Stimulated activated CD4-positive, alpha-beta T cell treated with anti-CD3 and anti-CD28 coated beads, Interleukin-15, amount 100 ng/mL, for 1 hour (primary cell): ENCODE measurements around the gene PVALB.

Source experiments
- DNase-seq, 2 donors: peaks; one replicate each; pipeline ENCODE4 v3.0.0-alpha.2; 2020; ENCODE audit warnings: low read depth in 1 of 2, low spot score in 1 of 2

PVALB gene

DNA sequence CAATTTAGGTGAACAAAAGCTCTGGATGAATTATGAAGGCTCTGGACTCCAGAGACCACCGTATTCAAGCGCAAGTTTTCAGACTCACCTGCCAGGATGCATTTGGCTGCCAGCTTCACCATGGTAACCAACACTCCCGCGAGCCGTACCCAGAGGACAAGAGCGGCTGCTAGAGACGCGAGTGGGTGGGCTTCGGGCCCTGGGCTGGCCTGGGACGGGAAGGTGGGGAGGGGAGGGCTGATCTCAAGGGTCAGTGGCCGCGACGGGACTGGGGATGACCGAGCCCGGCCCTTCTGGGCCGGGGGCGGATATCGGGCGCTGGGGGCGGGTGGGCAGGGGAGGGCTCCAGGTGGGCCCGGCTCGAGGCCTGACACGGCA, 41.3 kb downstream of the PVALB start:
- DNase-seq = no peak

DNA sequence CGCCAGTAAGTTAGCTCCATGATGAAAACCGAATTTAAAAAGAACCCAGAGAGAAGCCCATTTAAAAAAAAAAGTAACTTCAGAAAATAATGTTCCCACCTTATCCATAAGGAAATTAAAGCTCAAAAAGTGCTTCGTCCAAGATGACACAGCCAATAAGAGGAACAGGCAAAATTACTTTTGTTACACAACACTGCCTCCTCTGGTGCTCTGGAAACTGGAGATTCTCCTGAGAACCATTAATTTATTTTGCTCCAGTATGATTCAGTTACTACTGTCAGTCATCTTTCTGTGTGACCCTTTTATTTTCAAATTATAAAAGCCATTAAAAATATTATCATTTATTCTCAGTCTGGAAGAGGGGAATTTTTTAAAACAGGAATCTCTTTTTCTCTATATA, 42.9 kb downstream of the PVALB start:
- no peak for DNase-seq

DNA sequence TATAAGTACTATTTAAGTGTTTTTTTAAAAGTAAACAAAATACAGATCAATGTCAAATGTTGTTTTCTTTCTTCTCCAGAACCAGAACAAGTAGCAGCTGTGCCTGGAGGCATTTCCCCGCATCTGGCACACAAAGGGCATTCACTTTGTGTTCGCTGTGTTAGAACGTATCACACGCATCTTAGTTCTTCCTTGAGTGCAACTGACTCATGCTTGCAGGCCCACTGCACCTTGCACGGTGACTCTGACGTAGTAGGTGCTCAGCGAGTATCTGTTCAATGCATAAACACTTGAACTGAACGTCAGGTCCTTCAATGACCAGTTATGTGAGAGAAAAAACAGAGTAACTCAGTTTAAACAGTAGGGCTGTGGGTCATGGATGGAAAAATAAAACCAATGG, 44.4 kb downstream of the PVALB start:
- DNase-seq = no peak

DNA sequence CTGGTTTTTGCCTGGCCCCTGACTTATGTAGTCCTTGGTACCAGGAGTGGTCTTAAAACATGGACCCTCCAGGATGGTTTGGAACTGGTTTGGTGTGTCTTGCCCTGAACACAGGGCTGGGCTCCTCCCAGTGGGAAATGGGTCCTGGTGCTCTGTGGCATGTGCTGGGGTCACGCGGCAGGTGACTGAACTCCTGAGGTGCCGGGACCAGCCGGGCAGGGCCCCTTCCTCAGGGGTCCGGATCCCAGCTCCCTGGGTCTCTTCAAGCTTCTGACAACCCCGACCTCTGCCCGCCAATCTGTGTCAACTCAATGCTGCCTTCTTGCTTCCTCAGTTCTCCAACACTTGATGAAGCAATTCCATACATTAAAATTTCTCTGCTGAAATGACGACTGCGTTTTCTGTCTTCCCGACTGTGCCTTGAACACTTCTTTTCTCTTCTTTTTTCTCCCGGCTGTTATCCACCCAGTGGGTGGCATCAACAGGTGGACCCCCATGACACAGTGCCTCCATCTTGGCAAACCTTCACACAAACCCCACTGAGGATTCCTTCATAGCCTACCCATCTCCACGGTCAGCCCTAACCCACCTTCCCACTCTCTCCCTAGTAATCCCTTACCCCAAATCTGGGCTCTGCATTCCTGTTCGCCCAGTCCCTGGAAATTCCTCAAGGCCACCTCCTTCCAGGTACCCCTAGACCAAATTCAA, 45.3 kb downstream of the PVALB start:
- no peak for DNase-seq

DNA sequence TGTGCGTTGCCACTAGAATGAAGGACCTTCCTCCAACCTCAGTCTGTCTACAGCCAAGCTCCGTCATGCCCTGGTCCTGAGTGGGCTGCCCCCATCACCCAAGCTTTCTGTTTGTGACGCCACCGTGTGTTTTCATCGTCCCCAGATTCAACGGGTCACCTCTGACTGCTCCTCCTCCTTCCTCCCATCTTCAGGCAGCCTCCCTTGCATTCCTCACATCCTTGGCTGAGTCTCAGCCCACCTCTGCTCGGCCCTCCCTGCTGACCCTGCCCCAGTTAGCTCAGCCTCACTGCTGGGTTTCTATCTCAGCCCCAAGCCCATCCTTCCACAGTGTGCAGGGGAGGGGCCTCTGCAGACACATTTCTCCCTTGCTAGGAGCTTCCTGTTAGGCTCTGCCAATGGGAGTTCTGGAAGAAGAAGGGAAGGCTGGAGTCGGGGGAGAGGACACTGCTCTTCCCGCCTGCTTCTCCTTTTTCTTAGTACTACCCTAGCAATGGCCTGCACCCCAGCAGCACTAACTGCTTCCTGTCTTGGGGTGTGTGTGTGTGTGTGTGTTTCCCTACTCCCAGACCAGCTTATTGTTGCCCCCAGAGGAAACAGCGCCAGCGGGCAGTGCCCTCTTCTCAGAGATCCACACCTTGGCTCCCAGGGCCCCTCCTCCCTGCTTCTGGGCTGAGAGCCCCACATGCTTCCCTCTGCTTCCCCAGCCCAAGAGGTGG, 46.2 kb downstream of the PVALB start:
- DNase-seq = no peak

DNA sequence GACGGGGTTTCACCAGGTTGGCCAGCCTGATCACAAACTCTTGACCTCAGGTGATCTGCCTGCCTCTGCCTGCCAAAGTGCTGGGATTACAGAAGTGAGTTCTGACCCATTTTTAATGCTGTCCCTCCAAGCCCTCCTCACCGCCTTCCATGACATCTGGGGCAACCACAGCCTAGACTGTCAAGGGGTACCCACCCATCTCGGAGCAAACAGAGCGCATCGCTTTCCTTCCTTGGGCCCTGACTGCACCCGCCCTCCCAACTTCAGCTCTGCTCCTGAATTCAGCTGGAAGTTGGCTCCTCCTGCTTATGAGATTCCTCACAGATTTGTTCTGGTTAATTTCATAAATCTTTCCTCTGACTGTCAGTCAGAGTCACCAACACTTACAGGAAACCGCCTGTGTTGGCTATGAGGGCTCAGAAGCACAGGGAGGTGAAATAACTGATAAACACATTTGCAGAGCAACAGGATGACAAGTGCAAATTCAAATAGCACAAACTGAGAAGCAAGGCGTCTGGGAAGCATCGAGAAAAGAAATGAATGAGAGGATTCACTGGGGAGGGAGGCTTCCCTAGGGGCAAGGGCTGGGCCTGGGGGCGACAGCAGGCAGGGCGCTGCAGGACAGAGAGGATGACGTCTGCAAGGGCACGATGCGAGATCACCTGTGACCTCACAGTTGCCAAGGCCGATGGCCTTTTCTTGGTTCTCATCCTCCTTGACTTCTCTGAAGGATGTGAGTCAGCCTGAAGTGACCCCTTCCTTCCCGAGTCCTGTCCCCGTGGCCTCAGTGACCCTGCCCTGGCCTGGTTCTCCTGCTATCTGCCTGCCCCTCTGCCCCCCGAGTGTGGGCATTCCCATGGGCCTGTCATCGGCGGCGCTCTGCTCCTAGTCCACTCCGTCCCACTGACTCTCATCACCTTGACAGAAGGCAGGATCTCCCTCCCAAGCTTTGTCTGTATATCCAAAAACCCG, 47.0 kb downstream of the PVALB start:
- DNase-seq = no peak

DNA sequence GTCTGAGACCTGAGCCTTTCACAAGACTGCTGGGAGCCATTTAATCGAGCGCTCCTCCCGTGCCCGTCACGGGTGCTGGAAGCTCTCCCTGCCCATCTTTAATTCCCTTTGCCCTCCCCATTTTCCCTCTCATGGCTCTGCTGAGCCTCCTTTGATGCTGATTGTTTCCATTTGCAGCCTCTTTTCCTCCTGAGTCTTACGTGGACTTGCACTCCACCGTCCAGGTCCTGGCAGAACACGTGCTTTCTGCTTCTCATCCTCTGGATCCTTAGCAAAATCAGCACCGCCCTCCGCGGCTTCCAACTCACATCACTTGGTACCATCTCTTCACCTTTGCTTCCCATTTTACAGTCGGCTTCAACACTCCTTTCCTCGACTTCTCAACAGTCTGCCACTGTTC, 48.2 kb downstream of the PVALB start:
- no peak for DNase-seq

DNA sequence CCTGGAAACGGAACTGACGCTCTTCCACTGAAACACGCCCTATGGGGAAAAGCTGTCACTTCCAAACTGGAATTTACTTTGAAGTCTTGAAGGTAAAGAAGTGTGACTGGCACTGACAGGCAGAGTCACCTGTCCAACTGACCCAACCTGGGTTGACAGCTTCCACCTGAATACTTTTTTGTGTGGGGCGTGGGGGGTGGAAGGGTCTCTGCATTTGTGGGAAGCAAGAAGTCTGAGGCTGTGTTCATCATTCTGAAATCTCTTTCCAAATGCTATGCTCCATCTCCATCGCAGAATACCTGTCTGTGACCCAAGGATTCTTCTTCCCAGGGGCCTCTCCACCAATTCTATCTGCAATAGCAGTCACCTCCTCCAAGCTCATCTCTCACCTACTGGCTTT, 48.7 kb downstream of the PVALB start:
- DNase-seq = no peak

DNA sequence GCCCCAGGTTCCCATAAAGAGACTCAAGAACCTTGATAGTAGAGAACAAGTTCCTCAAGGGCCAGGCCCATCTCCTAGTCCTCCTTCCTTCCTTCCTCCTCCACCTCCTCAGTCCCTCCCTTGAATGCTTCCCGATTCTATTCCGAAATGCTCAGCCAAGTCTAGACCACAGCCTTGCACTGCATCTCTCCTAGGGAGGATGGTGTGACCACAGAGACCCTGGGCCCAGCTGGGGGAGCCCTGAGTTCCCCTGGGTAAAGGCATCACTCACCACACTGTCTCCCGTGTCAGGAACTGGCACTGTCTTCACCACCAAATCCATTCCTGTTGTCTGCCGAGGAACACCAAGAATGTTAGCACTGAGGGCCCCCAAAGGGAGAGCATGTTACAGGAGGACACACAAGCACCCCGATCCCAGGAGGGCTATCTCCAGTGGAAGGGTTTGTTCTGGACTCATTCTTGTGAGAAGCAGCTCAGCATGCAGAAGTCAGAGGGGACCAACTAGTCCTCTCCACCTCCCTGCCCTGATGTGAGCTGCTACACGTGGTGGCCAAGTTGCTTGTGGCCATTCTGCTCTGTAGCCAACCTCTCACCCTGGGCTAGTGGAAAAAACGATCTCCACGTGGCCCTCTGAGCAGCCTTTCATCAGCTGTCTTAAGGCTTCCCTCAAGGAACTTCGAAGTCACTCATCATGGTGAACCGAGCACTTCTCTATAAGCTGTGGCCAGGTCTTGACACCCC, 49.6 kb downstream of the PVALB start:
- DNase-seq = no peak

DNA sequence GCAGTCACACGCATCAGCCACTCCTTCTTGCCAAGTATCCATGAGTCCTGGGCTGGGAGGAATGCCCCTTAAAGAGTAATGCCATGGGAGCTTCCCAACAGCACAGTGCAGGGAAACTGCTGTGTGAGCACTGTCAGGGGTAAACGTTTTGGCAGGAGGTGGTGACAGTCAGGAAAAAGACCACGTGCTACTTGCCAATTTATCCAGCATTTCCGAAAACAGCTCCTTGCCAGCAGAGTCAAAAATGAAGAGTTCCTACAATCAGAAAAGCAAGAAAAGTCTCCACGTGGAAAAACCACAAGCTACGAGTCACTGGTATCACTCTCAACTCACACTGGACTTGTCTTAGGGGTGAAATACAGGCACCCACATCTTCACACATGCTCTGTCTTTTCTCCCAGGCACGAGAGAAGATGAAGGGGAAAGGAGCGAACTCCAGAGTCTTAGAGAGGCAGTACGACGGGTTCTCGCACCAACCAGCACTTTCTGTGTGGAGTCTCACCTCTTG, 50.8 kb downstream of the PVALB start:
- DNase-seq = no peak

DNA sequence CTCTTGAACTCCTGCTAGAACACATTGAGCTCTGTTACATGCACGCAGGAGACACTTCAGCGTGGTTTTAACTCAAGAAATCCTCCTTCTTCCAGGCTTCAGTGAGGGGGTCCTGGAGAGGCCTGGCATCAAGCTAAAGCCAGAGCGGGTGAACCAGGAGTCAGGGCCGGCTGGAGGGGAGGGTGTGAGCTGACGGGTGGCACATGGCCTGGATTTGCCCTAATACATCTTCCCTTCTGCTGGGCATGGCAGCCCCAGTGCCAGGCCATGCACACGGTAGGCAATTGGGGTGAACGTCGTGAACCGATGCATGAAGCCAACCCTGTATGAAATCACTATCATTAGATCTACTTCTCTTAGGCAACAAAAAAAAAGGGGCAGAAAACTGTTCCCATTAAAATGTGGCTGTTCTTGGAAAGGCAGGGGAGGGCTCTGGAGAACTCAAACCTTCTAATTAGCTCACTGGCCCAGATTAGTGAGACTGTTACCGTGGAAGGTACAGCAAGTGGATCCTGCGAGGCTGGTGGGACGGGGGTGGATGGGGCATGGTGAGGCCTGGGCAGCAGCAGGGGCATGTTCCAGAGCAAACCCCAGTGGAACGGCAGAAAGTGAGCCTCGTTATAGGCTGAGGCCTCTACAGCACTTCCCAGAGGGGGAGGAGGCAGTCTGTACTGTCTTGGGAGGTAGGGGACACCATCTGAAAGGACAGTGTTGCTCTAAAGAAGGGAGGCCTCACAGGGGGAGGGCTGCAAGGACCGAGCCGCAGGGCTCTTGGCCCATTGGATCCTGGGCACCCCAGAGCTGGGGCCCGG, 51.5 kb downstream of the PVALB start:
- no peak for DNase-seq

DNA sequence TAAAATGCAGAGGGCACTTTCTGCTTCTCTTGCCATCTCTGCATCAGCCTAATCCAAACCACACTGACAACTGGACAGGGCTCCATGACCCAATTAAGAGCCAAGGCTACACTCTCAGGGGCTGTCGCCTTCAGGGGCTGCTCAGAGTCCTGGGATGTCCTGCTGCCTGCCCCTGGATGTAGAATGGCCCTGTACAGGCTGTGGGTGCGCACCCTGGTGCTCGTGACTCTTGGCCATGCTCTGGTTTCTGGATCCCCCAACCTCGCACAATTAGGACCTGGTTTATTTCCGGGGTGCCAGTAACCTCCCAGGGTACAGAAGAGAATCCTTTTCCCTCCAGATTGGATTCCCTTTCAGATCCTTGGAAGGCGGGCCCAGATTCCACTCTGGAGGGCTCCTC, 52.2 kb downstream of the PVALB start:
- no peak for DNase-seq

DNA sequence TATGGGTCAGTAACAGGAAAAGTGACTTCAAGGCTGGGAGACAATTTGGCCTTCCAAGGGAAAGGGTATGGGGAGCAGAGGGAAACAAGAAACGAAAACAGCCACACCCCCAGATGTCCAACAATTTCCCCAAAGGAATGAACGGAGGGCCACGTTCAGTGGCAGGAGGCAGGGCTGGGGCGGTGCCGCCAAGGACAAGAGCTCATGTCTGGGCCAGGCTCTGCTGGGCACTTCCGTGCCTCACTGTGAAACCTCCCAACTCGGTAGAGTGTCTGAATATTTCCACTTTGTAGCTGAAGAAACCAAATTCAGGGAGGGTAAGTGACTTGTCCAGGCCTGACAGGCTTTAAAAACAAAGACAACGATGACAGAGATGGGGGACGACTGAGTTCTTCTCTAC, 52.8 kb downstream of the PVALB start:
- no peak for DNase-seq

DNA sequence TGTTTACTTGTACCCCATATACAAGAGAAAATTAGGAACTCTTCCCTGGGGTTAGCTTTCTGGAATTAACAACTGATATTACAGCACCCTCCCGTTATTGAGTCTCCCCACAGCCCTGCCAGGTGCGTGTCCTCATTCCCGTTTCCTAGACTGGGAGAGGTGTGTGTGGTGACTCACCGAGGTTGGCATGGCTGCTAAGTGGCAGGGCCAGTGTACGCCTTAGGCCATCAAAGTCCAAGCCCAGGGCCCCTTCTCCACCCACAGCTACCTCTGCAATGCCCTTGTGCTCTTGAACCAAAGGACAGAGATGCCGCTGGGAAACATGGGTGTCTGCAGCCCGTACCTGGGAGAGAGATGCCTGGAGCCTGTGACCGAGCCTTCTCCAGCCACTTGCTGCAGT, 53.3 kb downstream of the PVALB start:
- DNase-seq = no peak

DNA sequence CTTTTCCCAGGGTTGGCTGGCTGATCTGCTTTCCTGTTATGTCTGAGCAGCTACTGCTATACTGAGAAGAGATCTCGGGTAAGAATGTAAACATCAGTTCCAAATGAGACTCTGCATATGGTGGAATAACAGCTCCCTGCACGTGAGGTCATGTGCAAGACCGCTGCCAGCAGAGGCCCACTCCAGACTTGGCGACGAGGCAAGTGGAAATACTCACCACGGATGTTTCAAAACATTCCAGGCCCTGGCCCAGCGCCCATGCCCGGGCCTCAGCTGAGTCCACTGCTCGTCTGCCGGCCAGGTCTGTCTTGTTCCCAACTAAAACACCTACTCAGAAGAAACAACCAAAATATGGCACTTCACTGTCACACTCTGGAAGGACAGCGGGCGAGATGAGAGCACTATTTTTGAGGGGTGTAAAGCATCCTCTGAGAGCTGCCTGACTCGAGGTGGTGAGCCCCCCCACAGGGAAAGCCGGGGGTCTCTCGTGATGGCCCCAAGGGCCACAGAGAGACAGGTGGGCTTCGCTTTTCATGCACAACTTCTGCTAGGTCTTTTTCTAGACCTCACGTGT, 54.1 kb downstream of the PVALB start:
- no peak for DNase-seq

DNA sequence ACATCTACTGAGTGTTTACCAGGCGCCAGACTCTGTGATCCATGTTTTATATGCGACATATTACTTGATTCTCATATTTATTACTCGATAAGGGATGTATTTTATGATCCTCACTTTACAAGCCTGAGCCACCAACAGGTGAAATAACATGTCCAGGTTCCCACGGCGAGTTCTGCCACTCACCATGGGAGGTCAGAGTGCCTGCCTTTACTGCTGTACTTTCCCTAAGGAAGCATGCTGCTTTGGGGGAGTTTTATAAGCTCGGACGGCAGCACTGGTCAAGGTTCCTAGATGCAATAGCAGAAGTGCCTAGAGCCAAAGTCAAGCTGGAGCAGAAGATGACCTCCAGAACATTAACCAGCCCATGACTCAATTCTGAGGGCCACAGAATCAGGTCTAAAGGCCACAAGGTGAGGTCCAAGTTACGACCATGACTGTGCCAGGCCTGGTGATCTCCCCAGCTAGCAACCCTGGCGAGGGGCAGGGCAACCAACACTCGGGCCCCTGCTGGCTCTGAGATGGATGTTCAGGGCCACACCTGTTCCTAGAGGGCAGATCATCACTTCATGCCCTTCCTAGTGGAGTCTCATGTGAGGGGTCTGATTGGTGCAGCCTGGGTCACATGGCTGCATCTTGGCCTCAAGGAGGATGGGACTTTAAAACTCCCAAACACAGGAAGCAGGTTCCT, 55.1 kb downstream of the PVALB start:
- DNase-seq = no peak

DNA sequence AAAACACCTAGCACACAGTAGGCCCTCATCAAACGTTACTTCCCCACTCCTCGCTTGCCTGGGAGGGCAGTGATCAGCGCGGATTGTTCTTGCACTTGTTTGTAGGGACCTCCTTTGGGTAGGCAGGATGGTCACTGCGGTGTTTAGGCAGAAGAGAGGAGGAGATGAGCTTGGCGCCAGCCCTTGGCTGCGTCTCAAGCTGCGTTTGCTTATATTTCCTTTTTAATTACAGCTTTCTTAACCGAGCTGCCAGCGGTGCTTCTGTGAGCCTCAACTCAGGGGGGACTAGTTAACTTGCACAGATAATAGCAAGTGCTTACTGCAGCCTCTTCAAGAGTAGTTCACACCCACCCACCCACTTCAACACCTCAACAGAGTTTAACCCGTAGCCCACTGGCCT, 56.0 kb downstream of the PVALB start:
- no peak for DNase-seq

DNA sequence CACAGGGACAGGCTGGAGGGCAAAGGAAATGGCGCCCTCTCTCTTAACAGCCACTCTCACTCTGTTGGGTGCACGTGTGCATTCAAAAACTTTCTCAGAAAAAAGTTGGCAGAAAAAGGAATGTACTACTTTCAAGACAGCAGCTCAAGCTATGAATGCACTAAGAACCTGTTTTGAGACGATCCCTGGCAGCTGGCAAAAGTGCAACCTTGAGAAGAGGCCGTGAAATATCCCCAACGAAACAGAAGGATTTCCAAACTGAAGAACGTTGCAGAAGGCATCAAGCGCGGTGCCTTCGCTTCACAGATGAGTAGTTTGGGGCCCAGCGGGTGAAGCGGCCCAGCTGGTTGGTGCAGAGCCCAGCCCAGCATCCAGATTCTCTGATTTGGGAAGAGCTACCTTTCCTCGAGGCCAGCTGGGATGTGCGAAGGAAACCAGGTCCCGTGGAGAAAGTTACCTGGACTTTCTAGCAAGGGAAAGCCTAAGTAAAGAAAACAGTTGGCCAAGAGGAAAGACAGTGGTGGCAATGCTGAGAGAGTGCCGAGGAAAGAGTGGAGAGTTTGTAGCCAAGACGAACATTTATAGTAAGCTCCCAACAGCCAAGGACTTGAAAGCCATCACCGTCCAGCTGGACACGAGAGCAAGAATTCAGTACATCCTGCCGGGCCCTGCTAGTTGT, 57.2 kb downstream of the PVALB start:
- DNase-seq = no peak
